ENCODE results near the gene PCBP3.

The PCBP3 gene

DNA sequence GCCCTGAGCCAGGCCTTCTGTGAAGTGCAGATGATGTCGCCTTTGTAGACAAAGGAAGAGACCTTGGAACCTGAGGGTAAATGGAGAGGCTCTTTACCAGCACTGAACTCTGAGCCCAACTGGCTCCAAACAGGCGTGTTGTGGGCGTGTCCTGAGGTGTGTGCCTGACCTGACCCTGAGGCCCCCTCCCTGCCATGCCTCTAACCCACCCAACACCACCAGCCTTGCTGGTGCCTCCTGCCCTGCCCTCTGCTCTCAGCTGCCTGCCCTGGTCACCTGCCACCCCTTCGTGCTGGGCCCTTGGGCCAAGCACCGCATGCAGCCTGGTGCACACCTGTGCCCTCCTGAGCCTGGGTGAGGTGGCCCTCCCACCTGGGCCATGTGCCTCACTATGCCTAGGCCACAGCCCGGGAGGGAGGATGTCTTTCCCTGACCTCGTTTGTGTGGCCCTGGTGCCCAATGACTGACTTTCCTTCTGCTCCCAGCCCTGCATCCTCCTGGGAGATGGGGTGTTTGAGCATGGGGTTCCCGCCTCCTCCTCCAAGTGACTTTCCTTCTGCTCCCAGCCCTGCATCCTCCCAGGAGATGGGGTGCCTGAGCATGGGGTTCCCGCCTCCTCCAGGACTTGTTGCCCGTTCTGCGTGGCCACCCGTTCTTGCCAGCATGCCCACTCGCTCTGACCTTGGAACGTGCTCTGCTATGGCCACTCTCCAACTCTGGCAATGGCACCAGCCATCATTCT lies 157.0 kb downstream of the PCBP3 start:
- no peak for DNase-seq (ENCODE audit: low read depth)
- TF ChIP-seq, protein P1, sequence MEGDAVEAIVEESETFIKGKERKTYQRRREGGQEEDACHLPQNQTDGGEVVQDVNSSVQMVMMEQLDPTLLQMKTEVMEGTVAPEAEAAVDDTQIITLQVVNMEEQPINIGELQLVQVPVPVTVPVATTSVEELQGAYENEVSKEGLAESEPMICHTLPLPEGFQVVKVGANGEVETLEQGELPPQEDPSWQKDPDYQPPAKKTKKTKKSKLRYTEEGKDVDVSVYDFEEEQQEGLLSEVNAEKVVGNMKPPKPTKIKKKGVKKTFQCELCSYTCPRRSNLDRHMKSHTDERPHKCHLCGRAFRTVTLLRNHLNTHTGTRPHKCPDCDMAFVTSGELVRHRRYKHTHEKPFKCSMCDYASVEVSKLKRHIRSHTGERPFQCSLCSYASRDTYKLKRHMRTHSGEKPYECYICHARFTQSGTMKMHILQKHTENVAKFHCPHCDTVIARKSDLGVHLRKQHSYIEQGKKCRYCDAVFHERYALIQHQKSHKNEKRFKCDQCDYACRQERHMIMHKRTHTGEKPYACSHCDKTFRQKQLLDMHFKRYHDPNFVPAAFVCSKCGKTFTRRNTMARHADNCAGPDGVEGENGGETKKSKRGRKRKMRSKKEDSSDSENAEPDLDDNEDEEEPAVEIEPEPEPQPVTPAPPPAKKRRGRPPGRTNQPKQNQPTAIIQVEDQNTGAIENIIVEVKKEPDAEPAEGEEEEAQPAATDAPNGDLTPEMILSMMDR (IDR thresholded peaks at IDR 0.05; ENCODE audit: low read length, missing control alignments), result no peak
- H3K4me3 ChIP-seq (replicated peaks; ENCODE audit: low read depth, low read length), result no peak overlapping the region

DNA sequence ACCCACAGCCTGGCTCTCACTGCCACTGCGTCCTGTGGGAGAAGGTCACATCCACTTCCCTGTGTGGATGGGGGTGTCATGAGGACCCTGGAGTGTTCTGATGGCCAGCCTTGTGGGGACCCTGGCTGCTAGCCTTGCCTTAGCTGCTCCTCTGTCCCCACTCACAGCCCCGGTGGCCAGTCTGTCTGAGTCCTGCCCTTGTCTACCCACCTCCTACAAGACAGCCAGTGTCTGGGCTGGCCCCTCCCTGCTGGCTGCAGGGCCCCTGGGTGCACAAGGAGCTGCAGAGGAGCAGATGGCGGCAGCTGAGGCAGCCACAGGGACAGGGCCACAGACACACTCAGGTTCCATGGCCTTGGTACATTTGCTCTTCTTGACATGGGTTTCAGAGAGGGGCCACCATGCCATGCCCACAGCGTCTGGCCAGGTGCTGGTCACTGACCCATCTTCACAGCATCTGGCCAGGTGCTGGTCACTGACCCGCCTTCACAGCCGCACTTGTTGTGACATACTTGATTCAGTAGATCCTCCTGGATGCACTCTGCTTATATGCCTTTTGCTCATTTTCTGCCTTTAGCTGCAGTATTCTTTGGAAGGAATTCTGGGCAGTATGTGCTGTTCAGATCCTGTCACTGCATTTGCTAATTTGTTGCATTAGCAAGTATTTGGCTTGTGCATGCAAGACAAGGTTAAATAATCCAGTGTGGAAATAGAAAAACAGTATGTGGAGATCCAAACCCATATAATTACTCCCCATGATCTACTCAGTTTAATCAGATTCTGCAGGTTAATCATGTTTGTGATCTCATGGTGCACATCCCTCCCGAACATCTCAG lies 157.8 kb downstream of the PCBP3 start:
- TF ChIP-seq, protein P1 (IDR thresholded peaks at IDR 0.05; ENCODE audit: low read length, missing control alignments), result no peak
- no peak for DNase-seq (ENCODE audit: low read depth)
- no peak overlapping the region for H3K4me3 ChIP-seq (replicated peaks; ENCODE audit: low read depth, low read length)

DNA sequence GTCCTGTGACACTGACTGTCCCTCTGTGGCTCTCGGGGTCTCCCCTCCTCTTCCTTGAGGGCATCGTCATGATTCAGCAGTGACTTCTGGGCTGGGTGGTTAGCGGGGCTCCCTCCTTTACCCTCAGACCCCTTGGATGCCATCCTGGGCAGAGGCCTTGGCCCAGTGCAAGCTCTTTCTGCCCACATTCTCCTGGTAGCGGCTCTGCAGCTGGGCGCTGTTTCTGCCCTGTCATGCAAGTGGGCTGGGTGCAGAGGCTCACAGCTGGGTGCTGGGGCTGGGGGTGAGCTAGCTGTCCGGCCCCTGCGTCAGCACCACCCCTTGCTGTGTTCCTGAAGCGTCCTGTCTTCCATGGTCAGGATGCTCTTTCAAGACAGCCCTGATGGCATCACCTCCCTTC lies 158.5 kb downstream of the PCBP3 start:
- TF ChIP-seq, protein P1 (IDR thresholded peaks at IDR 0.05; ENCODE audit: low read length, missing control alignments), result no peak
- DNase-seq (ENCODE audit: low read depth), result no peak
- no peak overlapping the region for H3K4me3 ChIP-seq (replicated peaks; ENCODE audit: low read depth, low read length)

DNA sequence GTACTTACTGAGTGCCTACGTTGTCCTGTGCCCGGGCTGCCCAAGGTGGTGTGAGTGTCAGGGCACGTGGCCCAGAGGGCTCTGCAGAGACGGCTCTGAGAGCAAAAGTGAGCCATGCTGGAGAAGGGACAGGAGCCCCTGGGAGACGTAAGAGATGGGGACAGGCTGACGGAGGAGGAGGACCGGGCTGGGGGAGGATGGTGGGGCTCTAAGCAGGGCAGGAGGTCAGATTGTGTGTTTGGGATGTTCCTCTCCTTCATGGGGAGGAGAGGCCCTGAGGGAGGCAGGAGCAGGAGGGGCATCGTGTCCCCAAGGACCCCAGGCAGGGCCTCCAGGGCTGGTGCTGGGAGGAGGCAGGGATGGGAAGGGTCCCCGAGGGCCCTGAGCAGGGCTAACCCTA lies 158.9 kb downstream of the PCBP3 start:
- H3K4me3 ChIP-seq (replicated peaks; ENCODE audit: low read depth, low read length), result no peak overlapping the region
- TF ChIP-seq, protein P1 (IDR thresholded peaks at IDR 0.05; ENCODE audit: low read length, missing control alignments), result no peak
- DNase-seq (ENCODE audit: low read depth), result no peak

DNA sequence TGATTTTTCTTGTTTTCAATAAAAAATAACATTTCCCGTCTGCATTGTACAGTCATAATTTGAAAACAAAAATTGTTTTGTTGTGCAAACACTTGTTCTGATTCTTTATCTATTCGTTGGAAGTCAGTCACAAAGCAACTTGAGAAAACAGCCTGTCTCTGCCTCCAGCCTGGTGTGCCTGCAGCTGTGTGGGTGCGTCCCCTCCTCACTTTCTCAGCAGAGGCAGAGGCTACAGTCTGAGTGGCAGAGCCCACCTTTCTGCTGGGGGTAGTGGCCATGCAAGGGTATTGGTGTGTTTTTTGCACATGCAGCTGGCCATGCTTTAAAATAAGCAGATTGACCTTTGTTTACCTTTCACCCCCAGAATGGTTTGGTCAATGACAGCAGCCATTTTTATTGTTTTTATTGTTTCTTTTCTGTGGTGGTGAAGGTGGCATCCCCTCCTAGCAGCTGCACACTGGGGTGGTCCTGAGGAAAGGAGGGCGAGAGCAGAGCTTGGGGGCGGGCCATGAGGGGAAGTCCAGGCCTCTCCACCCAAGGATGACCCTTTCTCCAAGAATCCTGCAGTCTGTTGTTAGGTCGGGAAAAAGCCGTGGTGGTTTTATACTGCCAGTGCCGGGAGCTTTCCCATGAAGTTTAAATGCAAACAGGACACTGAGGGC lies 159.6 kb downstream of the PCBP3 start:
- no peak for DNase-seq (ENCODE audit: low read depth)
- TF ChIP-seq, protein P1 (IDR thresholded peaks at IDR 0.05; ENCODE audit: low read length, missing control alignments), result no peak
- no peak overlapping the region for H3K4me3 ChIP-seq (replicated peaks; ENCODE audit: low read depth, low read length)

DNA sequence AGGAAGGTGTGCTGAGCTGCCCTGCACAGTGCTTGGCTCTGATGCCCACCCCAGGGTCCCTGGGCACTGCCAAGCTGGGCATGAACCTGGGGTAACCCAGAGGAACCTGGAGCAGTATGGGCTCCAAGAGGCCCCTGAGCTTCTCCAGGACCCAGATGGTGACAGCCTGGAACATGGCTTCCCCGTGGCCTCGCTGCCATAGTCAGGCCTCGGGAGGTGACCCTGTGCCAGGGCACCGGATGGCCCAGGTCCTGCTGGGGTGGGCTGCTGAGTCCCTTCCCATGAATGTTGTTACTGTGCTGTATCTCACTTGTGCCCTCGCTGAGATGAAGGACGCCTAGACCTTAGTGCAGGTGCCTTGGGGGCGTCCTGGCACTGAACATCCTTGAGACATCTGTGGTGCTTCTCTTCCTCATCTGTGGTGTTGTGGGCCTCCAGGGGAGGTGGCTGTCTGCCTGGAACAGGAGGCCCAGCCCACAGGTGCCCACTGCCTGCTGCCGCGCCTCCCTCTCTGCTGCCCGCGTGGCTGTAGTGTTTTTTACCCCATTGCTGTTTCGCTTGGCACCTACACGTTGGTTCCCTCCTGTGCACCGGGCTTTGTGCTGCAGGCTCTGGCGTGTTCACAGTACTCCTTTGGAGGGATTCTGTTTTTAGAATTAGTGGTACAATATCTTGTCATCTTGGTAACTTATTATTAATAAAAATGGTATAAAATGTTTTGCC lies 160.3 kb downstream of the PCBP3 start:
- TF ChIP-seq, protein P1 (IDR thresholded peaks at IDR 0.05; ENCODE audit: low read length, missing control alignments), result no peak
- no peak for DNase-seq (ENCODE audit: low read depth)

More for the DNA sequence above, 160.3 kb downstream of the PCBP3 start:
- H3K4me3 ChIP-seq (replicated peaks; ENCODE audit: low read depth, low read length), result no peak overlapping the region
